HFF-Myc (cell line): ENCODE data around the gene TBC1D3D.
"Not testable (repeated sequence)": the region's sequence is repeated elsewhere in the genome, so short reads cannot be mapped to it uniquely, and the experiment has no call there.

Source experiments
- DNase-seq: peaks from one replicate; pipeline ENCODE4 v3.0.0-alpha.2; 2011; ENCODE audit warnings: low read depth; ENCODE audit errors: extremely low read depth
- H3K4me3 ChIP-seq: replicated peaks from 2 replicates; pipeline ENCODE4 v1.5.1; 2011; ENCODE audit warnings: low read depth, mild to moderate bottlenecking, control low read depth, low read length

TBC1D3D gene

GRCh38 chr17:38003676-38004075, at the start of gene TBC1D3D:
Gene TBC1D3D, plus strand, starts transcription at chr17:38003976. Its CDS starts 1,585 bp downstream, at chr17:38005561.
- DNase-seq, H3K4me3 ChIP-seq: not testable (repeated sequence)

DNA sequence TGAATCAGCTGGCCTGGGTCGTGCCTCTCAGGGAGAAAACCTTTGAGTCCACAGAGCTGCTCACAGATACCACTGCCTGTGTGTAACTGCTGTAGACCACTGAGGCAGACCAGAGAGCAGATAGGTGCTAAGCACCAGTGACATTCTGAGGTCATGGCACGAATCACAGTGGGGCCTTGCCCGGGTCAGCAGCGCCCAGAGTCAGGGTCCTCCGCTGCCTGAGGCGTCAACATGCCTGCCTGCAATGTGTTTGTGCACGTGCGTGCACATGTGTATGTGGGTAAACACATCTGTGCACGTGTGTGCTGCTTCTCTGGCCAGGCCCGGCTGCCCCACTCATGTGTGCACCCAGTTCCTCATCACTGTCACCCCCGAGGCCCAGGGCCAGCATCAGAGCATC, 14.8 kb upstream of the TBC1D3D start, which contains the start of gene TBC1D3L:
Gene TBC1D3L, minus strand, starts transcription at position 101 of the 400 bp plus-strand sequence. CDS start 1,540 bp downstream, outside the sequence.
- DNase-seq: not testable (repeated sequence)

More for the DNA sequence above, 14.8 kb upstream of the TBC1D3D start, which contains the start of gene TBC1D3L:
- not testable (repeated sequence) for H3K4me3 ChIP-seq
